Psoas muscle (tissue), 8 donors: ENCODE measurements around the gene GANC. TPM values are rescaled to one million over a fixed set of nuclear protein-coding genes. Genes with fewer than 3 reads are reported as not detected.
A peak's percentile ranks its signal among the peaks of the same experiment; 100 is the strongest.

Experiments used
- ATAC-seq, 4 donors: fragments of 200-7000 bp; cut with Tn5 transposase; one replicate each; pipeline ENCODE4 v1.9.1; 2020; ENCODE audit warnings: moderate library complexity in 3 of 4, mild to moderate bottlenecking in 2 of 4
- DNase-seq, 2 donors: peaks; one replicate each; pipeline ENCODE4 v3.0.0-alpha.2; 2020
- H3K27ac ChIP-seq: fragments of 200-600 bp; one replicate; pipeline ENCODE4 v1.8.0; 2022
- H3K27me3 ChIP-seq, 3 donors: fragments of 200-600 bp in 1 of 3; one replicate each; pipeline versions ENCODE4 v1.6.1 to v1.8.0; 2013 to 2022; ENCODE audit warnings: low read length in 2 of 3, mild to moderate bottlenecking in 2 of 3, moderate library complexity in 1 of 3; ENCODE audit not compliant: insufficient read depth in 3 of 3
- H3K36me3 ChIP-seq, 2 donors: fragments of 200-600 bp in 1 of 2; one replicate each; pipeline versions ENCODE4 v1.6.1 to v1.8.0; 2013 to 2022; ENCODE audit warnings: low read depth in 1 of 2, mild to moderate bottlenecking in 1 of 2, moderate library complexity in 1 of 2; ENCODE audit not compliant: insufficient read depth in 1 of 2
- H3K4me1 ChIP-seq: fragments of 200-600 bp; one replicate; pipeline ENCODE4 v1.8.0; 2022
- H3K4me3 ChIP-seq: fragments of 200-600 bp; one replicate; pipeline ENCODE4 v1.8.0; 2022; ENCODE audit warnings: mild to moderate bottlenecking
- H3K9me3 ChIP-seq: fragments of 200-600 bp; one replicate; pipeline ENCODE4 v1.8.0; 2022
- CTCF ChIP-seq: fragments of 200-600 bp; IDR thresholded peaks from one replicate; pipeline ENCODE4 v1.8.0; 2022; ENCODE audit warnings: antibody characterized with exemption
- WGBS, 3 donors: extraction: QIAGEN DNeasy Blood & Tissue Kit; methylation state at CpG; one replicate each; pipeline versions ENCODE4 v1.1.6 to v1.1.7; 2013; 5-methylcytosine and 5-hydroxymethylcytosine counted together
- intact Hi-C, 2 donors: fragments of 100-400 bp; cut with DNase I; formaldehyde crosslinking; loops; one replicate each; pipeline versions ENCODE4 v1.11.0 to v1.14.2; 2022
- polyA plus RNA-seq, 3 donors: library from polyadenylated mRNA; stranded (reverse); fragments of 200-250 nt; gene quantifications; one replicate each; pipeline ENCODE4 v1.2.3, GENCODE V29; 2013
- total RNA-seq, 4 donors: library from RNA; stranded (reverse); fragmentation: NEBNext Ultra II Directional in 2 of 4; extraction: Animal tissue kit (Norgen Biotek cat#: 25700) in 2 of 4; gene quantifications; one replicate each; pipeline versions ENCODE4 v1.2.1 to v1.2.4, GENCODE V29; 2021 to 2023
- donor health status: healthy with polysubstance abuse.
- donor health status: DM: no; HTN: no; CAD: no; lungs with moderate emphysema.
- donor health status: Bipolar disorder and iron deficiency.
- donor health status: healthy.
- donor health status: DM: yes; HTN: yes; CAD: no.
- donor health status: DM: no; HTN: no; CAD: no.
- donor health status: DM: no; HTN: no; CAD: no.
- donor health status: DM: yes; HTN: yes; CAD: no.

Gene GANC
- total and polyA plus RNA-seq, 7 donors, result 4.9 to 37.7 (median 20.3) TPM

GRCh38 chr15:42279234-42279723, 6.3 kb downstream of the GANC start:
- TF ChIP-seq CTCF, result no peak
- no peaks in the 10 kb centered on the region for H3K9me3 ChIP-seq
- H3K4me3 ChIP-seq, result no peak overlapping the region
- no peak for ATAC-seq
- DNase-seq, result no peak
- H3K4me1 ChIP-seq, result peaks cover 16% of the 10 kb centered on the region
- no peaks in the 10 kb centered on the region for H3K27me3 ChIP-seq
- 61 to 63% (median 63%) methylated on average over 3 of the region's 3 CpGs for WGBS, 3 donors
- no peak overlapping the region for H3K27ac ChIP-seq
- H3K36me3 ChIP-seq, result peaks cover 7 to 78% of the 10 kb centered on the region in 2 donors
- intact Hi-C loops, result loop anchor here in 1 of 2 donors (10.0 kb wide), 1 partner anchor 206 kb away; no protein-coding TSS in a partner anchor

DNA sequence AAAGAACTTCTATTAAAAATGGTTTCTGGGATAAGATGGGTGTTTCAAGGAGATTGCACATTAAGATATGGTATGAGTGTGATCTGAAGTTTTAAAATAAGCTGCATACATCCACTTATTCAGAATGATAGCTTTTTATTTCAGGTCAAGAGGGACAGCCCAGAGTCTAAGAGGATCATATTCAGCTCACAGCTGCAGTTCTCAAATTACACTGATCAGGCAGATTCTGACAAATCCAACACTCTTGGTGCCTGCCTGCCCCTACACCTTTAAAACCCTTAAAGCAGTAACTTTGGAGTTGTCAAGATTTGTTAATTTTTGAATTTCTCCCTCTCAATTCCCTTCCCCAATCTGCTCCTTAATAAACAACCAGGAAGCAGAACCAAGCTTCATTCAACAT, 9.3 kb downstream of the GANC start:
- TF ChIP-seq CTCF, result no peak
- Histone ChIP-seq H3K27me3 (no peaks in the 10 kb centered on the region), H3K9me3 (no peaks in the 10 kb centered on the region), H3K27ac (peak overlapping the region; percentile 47), H3K36me3 (peaks cover 7 to 100% of the 10 kb centered on the region in 2 donors), H3K4me1 (peaks cover 14% of the 10 kb centered on the region), H3K4me3 (no peak overlapping the region)
- intact Hi-C loops, result loop anchor here in 1 of 2 donors (5.0 kb wide), 1 partner anchor 40 kb away; no protein-coding TSS in a partner anchor
- no peak for DNase-seq
- peak; percentile 37 to 80 (median 64) for ATAC-seq

DNA sequence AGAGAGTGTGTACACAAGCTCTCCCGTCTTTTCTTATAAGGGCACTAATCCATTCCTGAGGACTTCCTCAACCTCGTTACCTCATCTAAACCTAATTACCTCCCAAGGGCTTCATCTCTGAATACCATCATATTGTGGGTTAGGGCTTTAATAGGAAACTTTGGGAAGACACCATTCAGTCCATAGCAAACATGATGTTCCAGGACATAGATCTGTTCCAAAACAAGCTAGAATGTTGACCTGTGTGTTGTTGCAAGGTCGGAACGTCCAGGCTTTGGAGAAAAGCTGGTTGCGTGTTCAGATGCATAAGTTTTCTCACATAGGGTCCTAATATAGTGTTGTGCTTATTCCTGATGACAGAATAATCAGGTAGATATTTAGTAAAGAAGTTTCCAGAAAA, 9.9 kb downstream of the GANC start:
- H3K27me3 ChIP-seq, result no peaks in the 10 kb centered on the region
- no peak for DNase-seq
- no peak for TF ChIP-seq CTCF
- peaks cover 7 to 100% of the 10 kb centered on the region in 2 donors for H3K36me3 ChIP-seq
- H3K27ac ChIP-seq, result peak overlapping the region; percentile 47
- peak in 2 of 4 donors; percentile 16 to 30 for ATAC-seq
- 39 to 56% (median 43%) methylated on average over 5 of the region's 5 CpGs for WGBS, 3 donors
- intact Hi-C loops, result loop anchor here in 1 of 2 donors (5.0 kb wide), 1 partner anchor 39 kb away; no protein-coding TSS in a partner anchor
- peaks cover 14% of the 10 kb centered on the region for H3K4me1 ChIP-seq
- no peaks in the 10 kb centered on the region for H3K9me3 ChIP-seq
- H3K4me3 ChIP-seq, result no peak overlapping the region

- no peak for ATAC-seq
- Histone ChIP-seq H3K27ac (no peak overlapping the region), H3K4me1 (peaks cover 14% of the 10 kb centered on the region), H3K36me3 (peaks cover 7 to 100% of the 10 kb centered on the region in 2 donors), H3K27me3 (no peaks in the 10 kb centered on the region), H3K4me3 (no peak overlapping the region), H3K9me3 (no peaks in the 10 kb centered on the region)
- 52 to 70% (median 59%) methylated on average over 3 of the region's 3 CpGs for WGBS, 3 donors
- no peak for TF ChIP-seq CTCF
- intact Hi-C loops, result loop anchor here in 1 of 2 donors (5.0 kb wide), 1 partner anchor 39 kb away; no protein-coding TSS in a partner anchor
- DNase-seq, result no peak
Measured at GRCh38 chr15:42283671-42284070, 10.7 kb downstream of the GANC start.

DNA sequence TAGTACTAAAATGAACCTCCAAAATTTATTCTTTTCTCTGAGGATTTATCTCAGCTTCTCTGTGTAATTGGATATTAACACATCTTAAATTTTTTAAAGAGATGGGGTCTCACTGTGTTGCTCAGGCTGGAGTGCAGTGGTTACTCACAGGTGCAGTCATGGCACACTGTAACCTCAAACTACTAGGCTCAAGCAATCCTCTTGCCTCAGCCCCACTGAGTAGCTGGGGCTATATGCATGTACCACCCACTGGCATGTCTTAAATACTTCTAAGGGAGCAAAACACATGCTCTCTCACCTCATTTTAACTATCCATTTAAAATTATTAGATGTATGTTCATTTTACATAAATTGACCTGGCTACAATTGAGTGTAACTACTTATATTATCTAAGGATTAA, 11.6 kb downstream of the GANC start:
- Histone ChIP-seq H3K36me3 (peaks cover 6 to 100% of the 10 kb centered on the region in 2 donors), H3K27ac (no peak overlapping the region), H3K27me3 (no peaks in the 10 kb centered on the region), H3K9me3 (no peaks in the 10 kb centered on the region), H3K4me1 (peaks cover 14% of the 10 kb centered on the region), H3K4me3 (no peak overlapping the region)
- DNase-seq, result no peak
- ATAC-seq, result no peak
- intact Hi-C loops, result loop anchor here in 1 of 2 donors (5.0 kb wide), 1 partner anchor 38 kb away; no protein-coding TSS in a partner anchor
- TF ChIP-seq CTCF, result no peak
